SU-DHL-6 (cell line): Measurements from ENCODE around the gene ZNF385D.

Source experiments
- H2AFZ ChIP-seq: fragments of 200-600 bp; sonication (generic); 2 replicates; pipeline ENCODE4 v1.6.1; 2014; ENCODE audit warnings: low read depth, mild to moderate bottlenecking, moderate library complexity, mixed read lengths, antibody characterized with exemption, low read length; ENCODE audit not compliant: severe bottlenecking
- H3F3A ChIP-seq: fragments of 200-600 bp; shearing (Covaris generic); 2 replicates; pipeline ENCODE4 v1.6.0; 2016; ENCODE audit warnings: antibody characterized with exemption, mild to moderate bottlenecking; ENCODE audit not compliant: insufficient read depth
- H3K27ac ChIP-seq: fragments of 200-600 bp; sonication (generic); 2 replicates; pipeline ENCODE4 v1.5.1; 2016; ENCODE audit warnings: low read depth, mild to moderate bottlenecking, low read length, moderate library complexity, mixed read lengths
- H3K27me3 ChIP-seq: fragments of 200-600 bp; sonication (generic), shearing (Covaris generic); 2 replicates; pipeline ENCODE4 v1.6.0; 2014; ENCODE audit warnings: mild to moderate bottlenecking, low read length
- H3K36me3 ChIP-seq: fragments of 200-600 bp; sonication (generic); 2 replicates; pipeline ENCODE4 v1.6.1; 2014; ENCODE audit warnings: mild to moderate bottlenecking, low read length, mixed read lengths
- H3K4me2 ChIP-seq: fragments of 300-600, 200-600 bp; shearing (Covaris generic), sonication (generic); 2 replicates; pipeline ENCODE4 v1.6.0; 2014; ENCODE audit warnings: low read length, low read depth, mild to moderate bottlenecking; ENCODE audit not compliant: poor library complexity, severe bottlenecking
- H3K4me3 ChIP-seq: fragments of 200-600 bp; sonication (generic); 2 replicates; pipeline ENCODE4 v1.5.1; 2014; ENCODE audit warnings: antibody characterized with exemption, low read length, mild to moderate bottlenecking, mixed read lengths; ENCODE audit not compliant: insufficient read depth, poor library complexity, severe bottlenecking
- H3K79me2 ChIP-seq: fragments of 200-600 bp; sonication (generic); 2 replicates; pipeline ENCODE4 v1.6.1; 2014; ENCODE audit warnings: mild to moderate bottlenecking, low read length, moderate library complexity; ENCODE audit not compliant: insufficient read depth
- H3K9ac ChIP-seq: fragments of 200-600 bp; sonication (generic); 2 replicates; pipeline ENCODE4 v1.7.0; 2014; ENCODE audit warnings: mild to moderate bottlenecking, low read length
- H3K9me2 ChIP-seq: fragments of 200-600 bp; sonication (generic); replicated peaks from 2 replicates; pipeline ENCODE4 v1.6.1; 2014; ENCODE audit warnings: low read length; ENCODE audit not compliant: insufficient read depth
- H3K9me3 ChIP-seq: fragments of 200-600 bp; sonication (generic); 2 replicates; pipeline ENCODE4 v1.6.1; 2014; ENCODE audit warnings: low read length, mixed read lengths; ENCODE audit not compliant: insufficient read depth
- H4K20me1 ChIP-seq: fragments of 200-600 bp; sonication (generic); 2 replicates; pipeline ENCODE4 v1.6.1; 2014; ENCODE audit warnings: low read depth, mild to moderate bottlenecking, antibody characterized with exemption, low read length, moderate library complexity, mixed read lengths
- CTCF ChIP-seq: fragments of 200-600 bp; sonication (generic); IDR thresholded peaks from one replicate; pipeline ENCODE4 v1.5.1; 2017; ENCODE audit warnings: antibody characterized with exemption, mild to moderate bottlenecking, low read length, moderate library complexity; ENCODE audit not compliant: insufficient read depth, poor library complexity, severe bottlenecking
- EZH2phosphoT487 ChIP-seq: fragments of 200-600 bp; sonication (generic), shearing (Covaris generic); conservative IDR thresholded peaks from 2 replicates; pipeline ENCODE4 v1.6.1; 2018; ENCODE audit warnings: mild to moderate bottlenecking, antibody characterized with exemption, low read length, moderate library complexity, mixed read lengths

The ZNF385D gene

DNA sequence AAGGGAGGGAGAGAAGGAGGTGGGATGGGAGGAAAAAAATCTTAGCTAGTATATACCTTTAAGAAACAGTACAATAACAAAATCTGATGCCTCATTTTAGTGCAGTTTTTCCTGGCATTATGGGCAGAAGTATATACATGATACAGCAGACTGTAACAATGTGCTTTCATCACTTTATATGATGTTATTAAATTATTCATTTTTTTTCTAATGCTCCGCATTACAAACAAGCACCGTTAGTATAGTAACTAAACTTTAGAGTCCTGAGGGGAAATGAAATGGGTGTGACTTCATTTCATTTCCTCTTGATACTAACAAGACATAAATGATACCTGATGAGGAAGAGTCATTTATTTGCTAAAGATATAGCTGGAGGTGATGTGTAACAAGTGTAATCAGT is 325.3 kb downstream of the ZNF385D start:
- no peak overlapping the region for H3K4me3 ChIP-seq
- H3K79me2 ChIP-seq: no peaks in the 10 kb centered on the region
- no peaks in the 10 kb centered on the region for H3K36me3 ChIP-seq
- no peaks in the 10 kb centered on the region for H3K27me3 ChIP-seq
- H4K20me1 ChIP-seq: no peaks in the 10 kb centered on the region
- no peaks in the 10 kb centered on the region for H3K9me3 ChIP-seq
- no peak overlapping the region for H3K4me2 ChIP-seq
- H3K9me2 ChIP-seq: no peaks in the 10 kb centered on the region
- no peak overlapping the region for H2AFZ ChIP-seq
- H3F3A ChIP-seq: no peaks in the 10 kb centered on the region
- no peak overlapping the region for H3K27ac ChIP-seq
- TF ChIP-seq EZH2phosphoT487 (no peak), CTCF (no peak)
- H3K9ac ChIP-seq: no peak overlapping the region

- H3K79me2 ChIP-seq: no peaks in the 10 kb centered on the region
- no peak overlapping the region for H3K27ac ChIP-seq
- no peaks in the 10 kb centered on the region for H3K9me2 ChIP-seq
- H3K27me3 ChIP-seq: no peaks in the 10 kb centered on the region
- no peaks in the 10 kb centered on the region for H3K36me3 ChIP-seq
- H4K20me1 ChIP-seq: no peaks in the 10 kb centered on the region
- H3K4me3 ChIP-seq: no peak overlapping the region
- no peaks in the 10 kb centered on the region for H3K9me3 ChIP-seq
- no peak overlapping the region for H2AFZ ChIP-seq
- TF ChIP-seq EZH2phosphoT487 (no peak), CTCF (no peak)
- H3K9ac ChIP-seq: no peak overlapping the region
- H3K4me2 ChIP-seq: no peak overlapping the region
- no peaks in the 10 kb centered on the region for H3F3A ChIP-seq
Measured at GRCh38 chr3:21421096-21421495, 329.9 kb downstream of the ZNF385D start.

- no peak overlapping the region for H3K9ac ChIP-seq
- no peaks in the 10 kb centered on the region for H3K9me3 ChIP-seq
- no peaks in the 10 kb centered on the region for H3K9me2 ChIP-seq
Measured at GRCh38 chr3:21417991-21418390, 333.0 kb downstream of the ZNF385D start.

More at GRCh38 chr3:21417991-21418390, 333.0 kb downstream of the ZNF385D start:
- Histone ChIP-seq H3K79me2 (no peaks in the 10 kb centered on the region), H3K4me3 (no peak overlapping the region), H3K27ac (no peak overlapping the region), H3F3A (no peaks in the 10 kb centered on the region), H3K36me3 (no peaks in the 10 kb centered on the region), H4K20me1 (no peaks in the 10 kb centered on the region), H3K4me2 (no peak overlapping the region), H3K27me3 (no peaks in the 10 kb centered on the region), H2AFZ (no peak overlapping the region)
- TF ChIP-seq CTCF: no peak
- no peak for TF ChIP-seq EZH2phosphoT487
